Effector memory CD4-positive, alpha-beta T cell (primary cell): ENCODE measurements around the gene BCAR3.

Experiments
- DNase-seq, 3 donors: peaks; one replicate each; pipeline ENCODE4 v3.0.0-alpha.2; 2020
- H3K27ac ChIP-seq: 2 replicates; pipeline ENCODE4 v1.7.0; 2013; ENCODE audit warnings: mild to moderate bottlenecking, low read length, moderate library complexity; ENCODE audit not compliant: insufficient read depth, poor library complexity, severe bottlenecking
- H3K27me3 ChIP-seq: replicated peaks from 2 replicates; pipeline ENCODE4 v1.7.0; 2013; ENCODE audit warnings: mild to moderate bottlenecking, low read length; ENCODE audit not compliant: insufficient read depth, control insufficient read depth, poor library complexity, severe bottlenecking
- H3K36me3 ChIP-seq: 2 replicates; pipeline ENCODE4 v1.7.0; 2013; ENCODE audit warnings: mild to moderate bottlenecking, low read length, moderate library complexity; ENCODE audit not compliant: control insufficient read depth, insufficient read depth
- H3K4me1 ChIP-seq: 2 replicates; pipeline ENCODE4 v1.7.0; 2013; ENCODE audit warnings: low read length, mild to moderate bottlenecking; ENCODE audit not compliant: control insufficient read depth, insufficient read depth, poor library complexity, severe bottlenecking
- H3K4me3 ChIP-seq: 2 replicates; pipeline ENCODE4 v1.7.0; 2013; ENCODE audit warnings: low read length, low read depth, mild to moderate bottlenecking; ENCODE audit not compliant: insufficient read depth, poor library complexity, severe bottlenecking
- H3K9me3 ChIP-seq: 2 replicates; pipeline ENCODE4 v1.7.0; 2013; ENCODE audit warnings: mild to moderate bottlenecking, low read length, moderate library complexity; ENCODE audit not compliant: control insufficient read depth

Gene BCAR3

GRCh38 chr1:93630168-93630567 lies 51.5 kb downstream of the BCAR3 start:
- Histone ChIP-seq H3K27ac (no peak overlapping the region), H3K4me1 (no peaks in the 10 kb centered on the region), H3K27me3 (no peaks in the 10 kb centered on the region), H3K9me3 (no peaks in the 10 kb centered on the region), H3K36me3 (no peaks in the 10 kb centered on the region), H3K4me3 (no peak overlapping the region)
- DNase-seq: no peak

- Histone ChIP-seq H3K4me1 (no peaks in the 10 kb centered on the region), H3K36me3 (no peaks in the 10 kb centered on the region)
Measured at GRCh38 chr1:93629101-93630059, 52.3 kb downstream of the BCAR3 start.

GRCh38 chr1:93628681-93629080 lies 53.0 kb downstream of the BCAR3 start:
- Histone ChIP-seq H3K4me3 (no peak overlapping the region), H3K27ac (no peak overlapping the region), H3K27me3 (no peaks in the 10 kb centered on the region), H3K36me3 (no peaks in the 10 kb centered on the region), H3K4me1 (no peaks in the 10 kb centered on the region), H3K9me3 (no peaks in the 10 kb centered on the region)
- no peak for DNase-seq

More at GRCh38 chr1:93629101-93630059, 52.3 kb downstream of the BCAR3 start:
- no peak overlapping the region for H3K27ac ChIP-seq
- no peaks in the 10 kb centered on the region for H3K27me3 ChIP-seq
- DNase-seq: peak in 1 of 3 donors; percentile 13
- no peak overlapping the region for H3K4me3 ChIP-seq
- H3K9me3 ChIP-seq: no peaks in the 10 kb centered on the region

- Histone ChIP-seq H3K27me3 (no peaks in the 10 kb centered on the region), H3K4me3 (no peak overlapping the region), H3K36me3 (no peaks in the 10 kb centered on the region), H3K27ac (no peak overlapping the region), H3K9me3 (no peaks in the 10 kb centered on the region), H3K4me1 (no peaks in the 10 kb centered on the region)
- DNase-seq: no peak
Measured at GRCh38 chr1:93625582-93626327, 55.9 kb downstream of the BCAR3 start.

- Histone ChIP-seq H3K27me3 (no peaks in the 10 kb centered on the region), H3K36me3 (no peaks in the 10 kb centered on the region), H3K9me3 (no peaks in the 10 kb centered on the region), H3K27ac (no peak overlapping the region), H3K4me1 (no peaks in the 10 kb centered on the region), H3K4me3 (no peak overlapping the region)
- no peak for DNase-seq
Measured at GRCh38 chr1:93623875-93624274, 57.8 kb downstream of the BCAR3 start.

- no peak overlapping the region for H3K27ac ChIP-seq
- DNase-seq: no peak
- no peaks in the 10 kb centered on the region for H3K9me3 ChIP-seq
- no peak overlapping the region for H3K4me3 ChIP-seq
- H3K36me3 ChIP-seq: no peaks in the 10 kb centered on the region
- no peaks in the 10 kb centered on the region for H3K27me3 ChIP-seq
- no peaks in the 10 kb centered on the region for H3K4me1 ChIP-seq
Measured at GRCh38 chr1:93623436-93623835, 58.2 kb downstream of the BCAR3 start.

- no peak for DNase-seq
- no peak overlapping the region for H3K4me3 ChIP-seq
- no peaks in the 10 kb centered on the region for H3K9me3 ChIP-seq
- H3K4me1 ChIP-seq: no peaks in the 10 kb centered on the region
- H3K27ac ChIP-seq: no peak overlapping the region
- no peaks in the 10 kb centered on the region for H3K36me3 ChIP-seq
- no peaks in the 10 kb centered on the region for H3K27me3 ChIP-seq
Measured at GRCh38 chr1:93621246-93621645, 60.4 kb downstream of the BCAR3 start.

GRCh38 chr1:93620841-93621210 lies 60.8 kb downstream of the BCAR3 start:
- no peak for DNase-seq

GRCh38 chr1:93620172-93620840 lies 61.3 kb downstream of the BCAR3 start:
- peaks cover 5% of the 10 kb centered on the region for H3K4me1 ChIP-seq
- H3K4me3 ChIP-seq: no peak overlapping the region
- no peak overlapping the region for H3K27ac ChIP-seq
- no peaks in the 10 kb centered on the region for H3K27me3 ChIP-seq
- H3K36me3 ChIP-seq: no peaks in the 10 kb centered on the region
- DNase-seq: no peak
- H3K9me3 ChIP-seq: no peaks in the 10 kb centered on the region

More at GRCh38 chr1:93620841-93621210, 60.8 kb downstream of the BCAR3 start:
- Histone ChIP-seq H3K4me1 (no peaks in the 10 kb centered on the region), H3K9me3 (no peaks in the 10 kb centered on the region), H3K27ac (no peak overlapping the region), H3K27me3 (no peaks in the 10 kb centered on the region), H3K4me3 (no peak overlapping the region), H3K36me3 (no peaks in the 10 kb centered on the region)
